Measurements from ENCODE around the gene CLIP4.

The CLIP4 gene

DNA sequence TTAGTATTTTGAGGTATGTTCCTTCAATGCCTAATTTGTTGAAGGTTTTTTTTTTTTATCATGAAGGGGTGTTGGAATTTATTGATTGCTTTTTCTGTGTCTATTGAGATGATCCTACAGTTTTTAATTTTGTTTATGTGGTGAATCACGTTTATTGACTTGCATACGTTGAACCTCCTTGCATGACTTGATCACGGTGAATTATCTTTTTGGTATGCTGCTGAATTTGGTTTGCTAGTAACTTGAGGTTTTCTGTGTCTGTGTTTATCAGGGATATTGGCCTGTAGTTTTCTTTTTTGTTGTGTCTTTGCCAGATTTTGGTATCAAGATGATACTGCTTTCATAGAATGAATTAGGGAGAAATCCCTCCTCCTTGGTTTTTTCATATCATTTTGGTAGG, 23.9 kb downstream of the CLIP4 start:
- no peak for DNase-seq

DNA sequence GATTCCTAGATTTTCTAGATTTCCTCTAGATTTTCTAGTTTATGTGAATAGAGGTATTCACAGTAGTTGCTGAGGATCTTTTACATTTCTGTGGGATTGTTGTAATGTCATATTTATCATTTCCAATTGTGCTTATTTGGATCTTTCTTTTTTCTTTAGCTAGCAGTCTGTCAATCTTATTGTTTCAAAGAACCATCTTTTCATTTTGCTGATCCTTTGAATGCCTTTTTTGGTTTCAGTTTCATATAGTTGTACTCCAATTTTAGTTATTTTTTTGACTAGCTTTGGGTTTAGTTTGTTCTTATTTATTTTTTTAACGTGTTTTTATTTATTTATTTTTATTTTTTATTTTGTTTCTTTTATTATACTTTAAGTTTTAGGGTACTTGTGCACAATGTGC, 24.5 kb downstream of the CLIP4 start:
- no peak for DNase-seq

DNA sequence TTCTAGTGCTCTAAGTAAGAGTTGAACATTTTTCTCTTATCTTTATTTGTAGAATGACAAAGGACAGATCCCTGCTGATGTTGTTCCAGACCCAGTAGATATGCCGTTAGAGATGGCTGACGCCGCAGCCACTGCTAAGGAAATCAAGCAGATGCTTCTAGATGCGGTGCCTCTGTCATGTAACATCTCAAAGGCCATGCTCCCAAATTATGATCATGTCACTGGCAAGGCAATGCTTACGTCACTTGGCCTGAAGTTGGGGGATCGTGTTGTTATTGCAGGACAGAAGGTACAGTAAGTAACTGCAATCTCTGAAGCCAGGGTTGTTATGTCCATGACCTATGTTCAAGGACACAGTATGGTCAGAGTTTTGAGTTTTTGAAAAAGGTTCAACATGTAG, 28.4 kb downstream of the CLIP4 start:
- no peak for DNase-seq

DNA sequence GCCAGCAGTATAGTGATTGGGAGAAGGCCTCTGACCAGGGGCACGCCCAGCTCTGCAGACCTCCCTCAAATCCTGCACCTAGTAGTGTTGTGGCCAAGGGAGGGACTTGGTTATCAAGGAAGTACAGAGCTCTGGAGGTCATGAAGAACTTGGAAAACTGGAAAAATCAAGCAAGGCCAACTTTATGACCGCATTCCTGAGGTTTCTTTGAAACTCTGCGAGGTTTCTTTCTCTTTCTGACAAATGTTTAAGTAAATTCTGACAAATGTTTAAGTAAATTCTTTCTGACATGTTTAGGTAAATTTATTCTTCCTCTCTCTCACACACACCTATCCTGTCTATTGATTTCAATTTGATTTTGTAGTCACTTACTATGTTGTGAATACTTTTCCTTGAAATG, 31.0 kb downstream of the CLIP4 start:
- no peak for DNase-seq

DNA sequence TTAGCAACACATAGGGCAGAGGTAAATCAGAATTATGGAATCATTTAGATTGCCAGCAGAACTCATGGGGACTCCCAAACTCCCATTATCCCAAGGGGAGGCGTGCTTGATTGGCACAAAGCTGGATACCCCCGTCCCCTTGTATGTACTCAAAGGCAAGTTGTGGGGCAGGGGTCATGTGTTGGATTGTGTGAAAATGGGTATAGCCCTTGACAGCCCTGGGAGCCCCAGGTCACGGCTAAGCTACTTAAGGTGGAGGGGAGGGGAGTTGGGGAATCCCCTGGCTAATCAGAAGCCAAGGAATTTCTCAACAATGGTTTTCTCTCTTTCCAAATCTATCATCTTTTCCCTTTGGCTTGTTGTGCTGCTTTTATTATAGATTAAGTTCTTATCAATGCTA, 32.7 kb downstream of the CLIP4 start:
- DNase-seq: no peak

DNA sequence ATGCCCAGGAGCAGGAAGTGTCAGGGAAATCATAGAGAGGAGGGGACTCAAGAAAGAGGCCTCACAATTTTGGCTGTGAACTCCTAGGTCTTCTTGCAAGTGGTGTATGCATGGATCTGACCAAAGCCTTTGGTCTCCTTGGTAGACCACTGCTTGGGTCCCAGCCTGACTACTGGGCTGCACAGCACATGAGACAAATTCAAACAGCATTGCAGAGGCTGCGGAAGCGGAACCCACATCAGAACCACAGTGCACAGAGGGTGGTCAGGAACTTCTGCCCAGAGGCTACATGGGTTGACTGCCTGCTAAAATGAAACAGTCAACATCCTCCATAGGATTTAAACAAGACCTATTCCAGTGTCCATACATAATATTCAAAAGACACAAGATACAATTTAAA, 39.4 kb downstream of the CLIP4 start:
- DNase-seq: no peak

DNA sequence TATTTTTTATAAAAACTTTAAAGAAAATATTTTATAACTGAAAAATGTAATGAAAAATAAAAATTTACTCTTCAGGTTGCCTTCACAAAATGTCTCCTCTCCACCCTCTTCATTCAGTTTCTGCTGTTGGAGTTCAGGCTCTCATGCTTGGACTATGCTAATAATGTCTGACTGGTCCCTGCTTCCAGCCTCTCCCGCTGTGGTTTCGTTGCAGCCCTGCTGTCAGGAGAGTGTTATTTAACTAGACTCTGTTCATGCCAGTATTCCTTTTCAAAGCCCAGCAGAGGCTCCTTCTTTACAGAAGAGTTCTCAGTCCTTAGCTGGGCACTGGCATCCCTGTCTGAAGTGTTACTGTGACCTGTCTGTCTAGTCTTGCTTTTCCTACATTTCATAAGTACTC, 40.4 kb downstream of the CLIP4 start:
- no peak for DNase-seq

DNA sequence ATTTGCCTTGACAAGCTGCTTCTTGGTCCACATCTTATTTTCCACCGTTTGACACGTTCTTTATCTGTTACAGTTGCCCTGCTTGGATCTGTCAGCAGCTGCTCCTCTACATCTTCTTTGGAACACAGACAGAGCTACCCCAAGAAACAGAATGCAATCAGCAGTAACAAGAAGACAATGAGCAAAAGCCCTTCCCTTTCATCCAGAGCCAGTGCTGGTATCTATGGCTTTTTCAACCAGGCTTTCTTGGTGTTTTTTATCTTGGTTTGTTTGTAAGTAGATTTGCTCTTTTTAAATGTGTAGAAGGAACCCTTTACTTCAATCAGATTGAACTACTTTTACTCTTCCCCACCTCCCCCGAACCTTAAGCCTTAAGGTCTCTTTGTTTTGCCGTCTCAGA, 41.9 kb downstream of the CLIP4 start:
- DNase-seq: no peak

DNA sequence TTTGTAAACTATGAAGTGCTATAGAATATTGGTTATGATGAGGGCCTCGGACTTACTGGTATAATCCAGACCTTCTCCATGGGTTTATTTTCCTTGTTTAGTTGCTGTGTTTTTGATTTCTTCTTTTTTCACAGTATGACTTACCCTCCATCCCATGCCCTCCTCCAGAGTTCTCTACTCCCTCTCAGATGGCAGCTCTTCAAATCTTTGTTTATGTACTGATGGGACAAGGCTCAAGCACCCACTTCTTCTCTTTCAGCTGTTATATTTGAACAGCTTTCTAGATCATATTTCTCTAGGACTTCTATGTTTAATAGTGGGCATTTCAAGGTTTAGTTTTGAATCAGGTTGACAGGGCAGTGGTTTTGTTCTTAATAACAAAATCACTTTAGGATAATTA, 43.9 kb downstream of the CLIP4 start:
- DNase-seq: no peak

DNA sequence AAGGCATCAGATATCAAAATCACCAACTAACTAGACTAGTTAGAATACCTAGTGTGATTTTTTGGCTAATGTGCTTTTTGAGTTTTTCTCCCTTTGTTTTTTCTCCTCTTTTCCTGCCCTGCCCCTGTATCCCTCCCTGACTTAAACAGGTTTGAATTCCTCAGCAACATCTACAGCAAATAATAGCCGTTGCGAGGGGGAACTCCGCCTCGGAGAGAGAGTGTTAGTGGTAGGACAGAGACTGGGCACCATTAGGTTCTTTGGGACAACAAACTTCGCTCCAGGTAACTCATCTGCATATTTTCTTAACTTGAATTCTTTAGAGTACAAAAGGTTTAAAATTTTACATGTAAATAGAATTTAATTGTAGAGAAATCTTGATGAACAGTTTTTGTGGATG, 45.0 kb downstream of the CLIP4 start:
- no peak for DNase-seq

DNA sequence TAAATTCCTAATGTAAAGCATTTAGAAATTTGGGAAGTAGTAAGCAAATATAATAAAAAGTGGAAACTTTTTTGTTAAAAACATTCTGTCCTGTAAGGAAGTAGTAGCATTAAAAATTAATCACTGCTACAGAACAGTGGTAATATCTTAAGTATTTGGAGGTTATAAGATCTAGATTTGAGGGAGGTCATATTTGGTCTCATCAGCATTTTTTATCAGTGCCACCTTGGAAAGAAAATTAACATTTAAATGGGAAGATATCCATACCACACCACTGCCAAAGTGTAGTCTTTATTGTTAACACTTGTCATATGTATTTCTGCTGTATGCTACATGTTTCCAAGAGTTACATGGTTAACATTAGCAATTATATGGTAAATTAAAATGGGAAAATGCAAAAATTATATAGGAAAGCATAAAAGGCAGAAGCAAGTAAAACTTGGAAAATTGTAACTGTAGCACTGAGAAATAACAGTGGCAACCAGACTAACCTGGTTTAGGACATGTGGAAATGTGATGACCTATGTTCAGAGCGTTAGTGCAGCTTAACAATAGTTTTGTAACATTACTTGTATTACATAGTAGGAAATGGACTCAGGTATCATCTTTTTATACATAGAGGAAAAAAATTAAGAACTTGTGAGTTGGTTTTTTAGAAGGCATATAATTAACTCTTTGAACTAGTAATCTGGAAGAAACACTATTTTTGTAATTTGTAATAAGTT, 47.2 kb downstream of the CLIP4 start:
- DNase-seq: no peak

DNA sequence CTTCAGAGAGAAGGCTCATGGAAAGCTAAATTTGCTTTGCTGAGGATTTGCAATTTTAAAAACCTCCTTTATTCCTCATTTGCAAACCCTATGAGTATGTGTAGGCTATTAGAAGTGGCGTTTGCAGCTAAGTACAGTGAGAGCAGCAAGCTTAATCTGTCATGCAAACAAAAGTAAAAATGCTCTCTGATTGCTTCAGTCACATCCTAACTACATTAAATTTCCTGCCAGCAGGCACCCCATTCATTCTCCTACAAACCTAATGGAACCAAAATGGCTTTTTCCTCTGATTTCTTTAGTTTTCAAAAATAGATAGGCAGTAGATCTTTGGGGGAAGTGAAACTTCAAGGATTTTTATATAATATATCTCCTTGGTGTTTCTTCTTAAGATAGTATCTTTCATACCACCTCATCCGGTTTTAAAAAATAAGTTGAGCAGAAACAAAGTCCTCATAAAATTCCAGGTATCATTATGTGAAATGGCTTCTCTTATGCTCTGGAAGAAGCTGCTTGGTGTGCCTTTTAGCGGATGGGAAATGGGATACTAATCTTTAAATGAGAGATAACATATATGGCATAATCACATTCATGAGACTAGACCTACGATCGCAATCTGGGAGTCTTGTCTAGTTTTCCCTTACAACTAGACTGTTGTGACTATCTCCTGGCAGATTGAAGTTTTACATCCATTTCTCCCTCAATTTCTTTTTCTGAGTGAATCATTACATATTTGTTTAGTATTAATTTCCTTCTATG, 49.1 kb downstream of the CLIP4 start:
- no peak for DNase-seq

DNA sequence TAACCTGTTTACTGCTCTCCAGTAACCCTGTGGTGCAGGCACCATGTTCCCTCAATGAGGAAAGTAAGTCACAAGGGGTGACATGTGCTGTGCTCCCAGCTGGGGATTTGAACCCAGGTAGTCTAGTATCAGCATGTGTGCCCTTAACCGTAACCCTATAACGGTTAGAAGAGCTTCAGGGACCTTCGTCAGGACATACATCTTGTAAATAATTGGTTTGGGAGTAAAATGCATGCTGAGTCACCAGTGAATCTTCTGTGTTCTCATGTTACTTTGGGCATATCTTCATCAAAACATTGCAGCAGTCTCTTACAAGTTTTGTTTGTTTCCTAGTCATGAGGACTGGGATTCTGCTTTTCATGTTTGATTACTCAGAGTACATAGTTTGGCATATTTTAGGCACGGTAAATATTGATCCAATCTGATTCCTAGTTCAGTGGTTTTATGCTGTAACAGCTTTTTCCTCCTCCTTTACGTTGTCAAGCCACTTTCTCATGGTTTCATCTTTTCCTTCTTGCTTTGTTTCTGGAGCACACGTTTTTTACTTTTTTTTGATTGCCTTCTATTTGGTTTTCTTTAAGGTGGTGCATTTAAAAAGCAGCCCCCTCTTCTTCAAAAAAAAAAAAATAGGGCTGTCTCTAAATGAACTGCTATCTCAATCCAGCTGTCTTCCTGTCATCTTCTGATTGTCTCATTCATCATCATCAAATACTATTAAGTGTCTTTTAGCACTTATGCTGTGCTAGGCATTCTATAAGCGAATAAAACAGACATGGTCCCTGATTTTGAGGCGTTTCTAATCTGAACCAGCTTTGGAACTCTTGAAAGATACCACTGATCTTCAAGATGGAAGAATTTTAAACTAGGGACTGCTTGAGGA, 50.4 kb downstream of the CLIP4 start:
- no peak for DNase-seq

DNA sequence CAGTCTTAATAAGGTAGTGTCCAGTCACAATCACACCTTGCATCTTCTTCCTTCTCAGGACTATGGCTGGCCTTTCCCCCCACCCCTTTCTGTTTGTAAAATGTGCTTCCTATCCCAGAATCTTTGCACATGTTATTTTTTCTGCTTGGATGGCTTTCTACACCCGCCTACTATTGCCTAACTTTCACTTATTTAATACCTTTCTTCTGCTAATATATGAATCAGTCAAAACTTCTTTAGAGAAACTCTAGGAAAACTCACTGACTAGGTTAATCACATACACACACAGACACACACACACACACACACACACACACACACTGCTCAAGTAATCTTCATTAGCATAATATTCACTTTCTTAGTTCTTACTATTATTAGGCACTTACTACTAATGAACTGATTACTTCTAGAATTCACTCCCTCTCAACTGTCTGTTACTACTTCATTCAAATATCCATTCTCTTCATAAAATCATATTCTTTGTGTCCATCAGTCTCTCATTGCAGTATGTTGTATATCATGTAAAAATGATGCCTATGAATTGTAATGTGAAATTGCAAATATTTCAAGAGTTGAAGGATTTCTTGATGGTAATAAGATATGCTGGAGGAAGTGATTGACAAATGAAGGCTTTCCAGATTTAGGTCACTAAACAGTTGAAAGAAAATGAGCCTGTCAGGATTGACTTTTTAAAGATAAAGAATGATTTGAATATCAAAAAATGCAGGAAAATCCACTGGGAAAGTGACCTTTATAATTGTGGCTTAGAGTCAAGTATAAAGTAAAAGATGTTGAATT, 51.2 kb downstream of the CLIP4 start:
- no peak for DNase-seq

DNA sequence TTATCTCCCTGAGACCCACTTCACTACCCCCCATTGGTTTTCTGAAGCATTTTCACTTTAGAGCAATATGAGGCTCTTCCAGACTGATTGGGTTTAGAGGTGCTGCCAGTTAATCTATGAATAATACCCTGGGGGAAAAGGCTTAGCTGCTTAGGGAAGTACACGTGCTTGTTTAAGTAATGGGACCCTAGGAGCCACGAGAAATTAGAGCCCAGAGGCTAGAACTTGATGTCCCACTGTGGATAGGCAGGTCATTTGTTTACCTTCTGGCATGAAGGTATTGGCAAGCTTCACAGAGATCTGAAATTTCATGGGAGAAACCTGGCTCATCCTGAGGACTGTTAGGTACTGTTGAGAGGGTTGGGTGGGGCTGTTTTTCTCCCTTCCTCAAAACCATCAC, 59.7 kb downstream of the CLIP4 start:
- DNase-seq: no peak

DNA sequence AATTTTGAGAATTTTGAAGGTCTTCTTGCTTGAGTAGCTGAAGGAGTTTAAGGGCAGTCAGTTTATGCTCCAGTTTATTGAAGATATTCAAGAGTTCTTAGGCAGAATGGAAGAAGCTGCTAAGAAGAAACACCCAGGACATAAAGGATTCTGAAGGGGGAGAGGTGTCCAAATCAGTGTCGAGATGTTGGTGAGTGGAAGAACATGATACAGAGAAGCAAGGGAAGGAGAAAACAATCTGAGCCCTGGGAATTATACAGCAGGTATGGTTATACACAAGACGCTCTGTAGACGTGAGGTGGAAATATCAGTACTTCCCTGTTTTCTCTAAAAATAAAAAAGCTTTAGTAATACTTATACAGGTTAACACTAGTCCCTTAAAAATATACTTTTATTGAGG, 60.1 kb downstream of the CLIP4 start:
- DNase-seq: no peak

DNA sequence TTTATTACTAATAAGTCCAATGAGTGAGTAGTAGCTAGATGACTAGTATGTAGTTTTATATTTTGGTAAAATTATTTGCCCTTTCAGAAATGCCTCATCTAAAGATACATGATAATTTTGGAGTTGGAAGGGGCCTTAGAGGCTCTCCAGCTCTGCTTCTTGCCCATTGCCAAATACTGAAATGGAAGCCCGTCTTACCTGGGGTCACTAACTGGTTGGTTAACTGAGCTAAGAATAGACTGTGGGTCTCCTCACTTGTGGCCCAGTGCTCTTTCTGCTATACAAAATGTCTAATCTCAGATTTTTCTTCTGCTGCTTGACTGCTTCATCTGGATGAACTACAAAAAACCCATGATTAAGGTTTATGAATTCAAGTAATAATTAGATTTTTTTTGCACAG, 67.1 kb downstream of the CLIP4 start:
- DNase-seq: no peak

DNA sequence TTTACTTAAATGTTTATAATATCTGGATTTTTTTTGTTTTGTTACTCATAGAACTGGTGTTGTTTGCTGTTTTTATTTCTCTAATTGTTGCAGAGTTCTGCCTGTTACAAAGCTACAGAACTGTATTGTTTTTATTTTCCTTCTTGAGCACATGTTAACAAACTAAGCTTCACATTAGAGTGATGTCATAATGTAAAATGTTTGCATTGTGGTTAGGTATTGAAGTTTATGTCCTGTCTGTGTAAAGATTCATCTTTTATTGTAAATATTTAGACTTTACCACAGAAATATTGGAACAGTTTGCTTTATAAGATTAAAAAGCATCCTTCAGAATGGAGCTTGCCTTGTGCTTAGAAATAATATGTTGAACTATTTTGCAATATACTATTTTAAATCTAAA, 67.7 kb downstream of the CLIP4 start:
- no peak for DNase-seq

DNA sequence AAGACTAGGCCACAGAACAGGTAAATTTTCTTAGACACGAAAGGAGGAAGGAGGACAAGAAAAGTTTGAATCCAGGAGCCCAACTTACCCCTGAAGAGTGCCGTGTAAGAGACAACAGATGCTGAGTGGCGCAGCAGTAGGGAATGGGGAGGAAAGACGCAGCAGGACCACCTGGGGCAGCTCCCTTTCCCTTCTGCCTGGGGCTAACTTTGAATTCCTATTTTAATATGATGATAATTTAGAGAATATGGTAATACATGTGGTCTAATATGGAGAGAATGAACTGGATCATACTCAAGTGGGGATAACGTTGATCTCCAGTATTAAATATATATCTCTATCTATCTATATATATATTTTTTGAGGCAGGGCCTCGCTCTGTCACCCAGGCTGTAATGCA, 69.3 kb downstream of the CLIP4 start:
- no peak for DNase-seq

DNA sequence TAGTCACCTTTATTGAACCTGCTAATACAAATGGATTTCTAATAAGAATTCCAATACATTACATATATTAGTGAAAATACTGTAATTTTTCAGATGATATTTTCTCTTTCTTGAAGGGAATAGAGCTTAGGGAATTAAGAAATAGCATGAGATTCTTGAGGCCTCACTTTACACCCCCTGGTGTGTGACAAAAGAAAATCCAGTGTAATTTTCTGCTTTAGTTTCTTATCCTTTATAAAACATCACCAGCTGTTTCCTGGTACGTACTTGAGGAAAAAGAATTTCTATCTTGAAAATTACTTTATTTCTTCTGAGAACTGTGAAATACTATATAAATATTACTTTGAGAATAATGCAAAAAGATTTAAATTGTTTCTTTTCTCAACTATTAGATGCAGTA, 71.6 kb downstream of the CLIP4 start:
- no peak for DNase-seq

DNA sequence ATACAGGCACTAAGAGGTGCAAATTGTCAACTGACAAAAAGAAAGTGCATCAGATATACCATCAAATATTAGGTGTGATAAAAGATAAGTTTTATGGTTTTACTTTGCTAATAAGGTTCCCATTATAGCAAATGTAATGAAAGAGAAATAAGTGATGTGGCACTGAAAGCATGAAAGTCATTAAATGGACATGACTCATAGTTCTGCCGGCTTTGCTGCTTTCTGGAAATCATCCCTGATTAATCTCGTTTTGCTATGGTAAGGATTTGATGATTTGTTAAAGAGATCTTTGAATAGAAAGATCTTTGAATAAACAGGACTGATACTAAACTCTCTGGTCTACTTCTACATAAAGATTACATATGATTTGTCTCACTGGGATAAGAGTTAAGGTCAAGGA, 72.7 kb downstream of the CLIP4 start:
- no peak for DNase-seq

DNA sequence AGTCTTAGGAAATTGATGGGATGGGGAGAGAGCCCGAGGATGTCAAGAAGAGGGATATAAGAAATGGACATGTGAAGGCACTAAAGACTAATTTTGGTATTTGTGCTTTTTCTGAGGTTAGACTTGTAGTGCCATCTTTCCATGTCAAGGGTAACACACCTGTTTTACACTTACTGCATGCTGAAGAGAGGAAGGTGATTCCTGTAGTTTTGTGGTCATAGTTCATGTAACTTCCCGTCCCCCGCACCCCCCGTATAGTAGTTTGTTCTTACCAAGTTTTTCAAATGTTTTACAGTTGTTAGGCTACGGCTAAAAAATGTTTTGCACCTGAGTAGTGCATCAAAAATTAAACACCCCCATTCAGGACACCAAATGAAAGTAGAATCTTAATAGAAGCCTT, 73.8 kb downstream of the CLIP4 start:
- no peak for DNase-seq

DNA sequence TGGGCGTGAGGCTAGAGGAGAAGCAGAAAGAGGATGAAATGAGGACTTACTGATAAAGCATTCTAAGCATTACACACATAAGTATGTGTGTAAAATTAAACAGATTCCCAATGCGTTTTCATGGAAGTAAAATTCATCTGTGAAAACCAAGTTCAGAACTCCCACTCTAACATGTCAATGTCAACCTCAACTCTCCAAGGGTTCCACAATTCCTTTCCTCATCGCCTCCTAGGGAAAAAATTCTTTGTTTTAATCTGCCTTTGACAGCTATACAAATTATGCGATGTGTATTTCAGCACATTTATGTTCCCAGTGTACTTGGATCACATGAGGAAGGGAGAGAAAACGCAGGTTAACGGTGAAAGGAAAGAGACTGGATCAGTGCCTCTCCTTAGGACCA, 76.6 kb downstream of the CLIP4 start:
- no peak for DNase-seq
